Stimulated activated naive CD8-positive, alpha-beta T cell treated with anti-CD3 and anti-CD28 coated beads, Interleukin-15, amount 100 ng/mL, for 72 hours (primary cell): ENCODE data around the gene SEPTIN10.
"Not testable (repeated sequence)": the region's sequence is repeated elsewhere in the genome, so short reads cannot be mapped to it uniquely, and the experiment has no call there.

Experiments
- ATAC-seq: fragments of 150-1000 bp; cut with Tn5 transposase; 2 replicates; pipeline ENCODE4 v1.10.0; 2021; ENCODE audit warnings: mild to moderate bottlenecking, moderate library complexity
- DNase-seq, 2 donors: peaks; one replicate each; pipeline ENCODE4 v3.0.0; 2021 to 2022
- H3K27ac Mint-ChIP-seq, 2 donors: one replicate each; pipeline ENCODE4 v1.8.0; 2022; ENCODE audit warnings: mild to moderate bottlenecking in 2 of 2, mixed read lengths in 2 of 2, moderate library complexity in 2 of 2
- H3K27me3 Mint-ChIP-seq: one replicate; pipeline ENCODE4 v1.8.0; 2022; ENCODE audit warnings: mixed read lengths
- H3K4me1 Mint-ChIP-seq: one replicate; pipeline ENCODE4 v1.8.0; 2022; ENCODE audit warnings: mild to moderate bottlenecking, mixed read lengths
- H3K4me3 Mint-ChIP-seq, 2 donors: one replicate each; pipeline ENCODE4 v1.8.0; 2022; ENCODE audit warnings: mild to moderate bottlenecking in 2 of 2, mixed read lengths in 2 of 2, moderate library complexity in 1 of 2
- H3K9me3 Mint-ChIP-seq, 2 donors: one replicate each; pipeline ENCODE4 v1.8.0; 2022; ENCODE audit warnings: mixed read lengths in 2 of 2

The SEPTIN10 gene

GRCh38 chr2:109638795-109639194, 25.0 kb upstream of the SEPTIN10 start:
- no peak overlapping the region for H3K27ac Mint-ChIP-seq
- DNase-seq (no peak), ATAC-seq (no peak)
- peaks cover 6% of the 10 kb centered on the region for H3K4me1 Mint-ChIP-seq
- H3K4me3 Mint-ChIP-seq = no peak overlapping the region
- H3K27me3 Mint-ChIP-seq = no peaks in the 10 kb centered on the region
- no peaks in the 10 kb centered on the region for H3K9me3 Mint-ChIP-seq

GRCh38 chr2:109637749-109638570, 24.2 kb upstream of the SEPTIN10 start:
- Mint-ChIP-seq H3K27me3 (no peaks in the 10 kb centered on the region), H3K4me1 (peaks cover 6% of the 10 kb centered on the region), H3K27ac (peak overlapping the region; percentile 1 to 35), H3K9me3 (no peaks in the 10 kb centered on the region), H3K4me3 (no peak overlapping the region)
- ATAC-seq (no peak), DNase-seq (no peak)

GRCh38 chr2:109636317-109636716, 22.6 kb upstream of the SEPTIN10 start:
- no peaks in the 10 kb centered on the region for H3K27me3 Mint-ChIP-seq
- no peaks in the 10 kb centered on the region for H3K9me3 Mint-ChIP-seq

GRCh38 chr2:109635426-109636304, 21.9 kb upstream of the SEPTIN10 start:
- Mint-ChIP-seq H3K4me3 (no peak overlapping the region), H3K27me3 (no peaks in the 10 kb centered on the region), H3K4me1 (peaks cover 6% of the 10 kb centered on the region), H3K27ac (no peak overlapping the region), H3K9me3 (no peaks in the 10 kb centered on the region)
- ATAC-seq = no peak
- DNase-seq = no peak

More at GRCh38 chr2:109636317-109636716, 22.6 kb upstream of the SEPTIN10 start:
- H3K4me1 Mint-ChIP-seq = peaks cover 6% of the 10 kb centered on the region
- DNase-seq (no peak), ATAC-seq (no peak)
- no peak overlapping the region for H3K27ac Mint-ChIP-seq
- H3K4me3 Mint-ChIP-seq = no peak overlapping the region

- H3K27ac Mint-ChIP-seq = no peak overlapping the region
Measured at GRCh38 chr2:109633284-109633961, 19.7 kb upstream of the SEPTIN10 start.

DNA sequence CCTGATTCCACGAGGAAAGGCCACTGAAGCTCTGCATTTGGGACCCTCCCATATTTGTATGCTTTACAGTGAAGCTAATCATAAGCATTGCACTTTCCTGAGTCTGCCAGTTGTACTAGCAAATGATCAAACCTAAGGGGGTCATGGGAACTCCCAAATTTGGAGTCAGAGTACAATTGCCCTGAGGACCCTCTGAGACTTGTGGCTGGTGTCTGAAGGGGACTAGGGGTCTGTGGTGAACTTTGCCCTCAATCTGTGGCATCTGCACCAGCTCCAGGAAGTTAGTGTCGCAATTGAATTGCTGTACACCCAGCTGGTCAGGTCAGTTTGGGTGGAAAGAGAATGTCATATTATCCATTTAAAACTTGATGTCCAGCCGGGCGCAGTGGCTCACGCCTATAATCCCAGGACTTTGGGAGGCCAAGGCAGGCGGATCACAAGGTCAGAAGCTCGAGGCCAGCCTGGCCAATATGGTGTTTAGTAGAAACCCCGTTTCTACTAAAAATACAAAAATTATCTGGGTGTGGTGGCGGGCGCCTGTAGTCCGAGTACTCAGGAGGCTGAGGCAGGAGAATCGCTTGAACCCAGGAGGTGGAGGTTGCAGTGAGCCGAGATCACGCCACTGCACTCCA, 18.5 kb upstream of the SEPTIN10 start:
- no peak overlapping the region for H3K4me3 Mint-ChIP-seq
- H3K27ac Mint-ChIP-seq = no peak overlapping the region
- ATAC-seq = no peak
- H3K9me3 Mint-ChIP-seq = no peaks in the 10 kb centered on the region
- DNase-seq = no peak
- H3K4me1 Mint-ChIP-seq = no peaks in the 10 kb centered on the region
- no peaks in the 10 kb centered on the region for H3K27me3 Mint-ChIP-seq

More at GRCh38 chr2:109633284-109633961, 19.7 kb upstream of the SEPTIN10 start:
- no peaks in the 10 kb centered on the region for H3K9me3 Mint-ChIP-seq
- peaks cover 6% of the 10 kb centered on the region for H3K4me1 Mint-ChIP-seq
- H3K4me3 Mint-ChIP-seq = no peak overlapping the region
- DNase-seq (no peak), ATAC-seq (no peak)
- H3K27me3 Mint-ChIP-seq = no peaks in the 10 kb centered on the region

DNA sequence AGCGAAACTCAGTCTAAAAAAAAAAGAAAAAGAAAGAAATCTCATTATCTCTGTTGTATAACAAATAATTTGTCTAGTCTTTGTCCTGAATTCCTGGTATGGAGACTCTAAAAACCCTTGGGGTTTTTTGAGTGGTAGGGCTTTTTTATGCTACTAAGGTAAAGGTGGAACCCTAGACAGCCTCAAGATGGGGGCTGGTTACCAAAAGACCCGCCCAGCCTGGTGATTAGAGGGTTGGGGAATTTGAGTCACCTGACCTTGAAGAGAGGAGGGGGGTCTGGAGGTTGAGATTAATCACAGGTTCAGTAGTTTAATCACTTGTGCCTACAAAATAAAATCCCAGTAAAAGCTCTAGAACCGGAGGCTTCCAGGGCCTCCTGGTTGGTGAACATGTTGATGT, 18.0 kb upstream of the SEPTIN10 start:
- H3K27ac Mint-ChIP-seq = no peak overlapping the region
- DNase-seq = no peak
- no peak for ATAC-seq
- no peak overlapping the region for H3K4me3 Mint-ChIP-seq
- no peaks in the 10 kb centered on the region for H3K9me3 Mint-ChIP-seq
- no peaks in the 10 kb centered on the region for H3K27me3 Mint-ChIP-seq
- H3K4me1 Mint-ChIP-seq = no peaks in the 10 kb centered on the region

DNA sequence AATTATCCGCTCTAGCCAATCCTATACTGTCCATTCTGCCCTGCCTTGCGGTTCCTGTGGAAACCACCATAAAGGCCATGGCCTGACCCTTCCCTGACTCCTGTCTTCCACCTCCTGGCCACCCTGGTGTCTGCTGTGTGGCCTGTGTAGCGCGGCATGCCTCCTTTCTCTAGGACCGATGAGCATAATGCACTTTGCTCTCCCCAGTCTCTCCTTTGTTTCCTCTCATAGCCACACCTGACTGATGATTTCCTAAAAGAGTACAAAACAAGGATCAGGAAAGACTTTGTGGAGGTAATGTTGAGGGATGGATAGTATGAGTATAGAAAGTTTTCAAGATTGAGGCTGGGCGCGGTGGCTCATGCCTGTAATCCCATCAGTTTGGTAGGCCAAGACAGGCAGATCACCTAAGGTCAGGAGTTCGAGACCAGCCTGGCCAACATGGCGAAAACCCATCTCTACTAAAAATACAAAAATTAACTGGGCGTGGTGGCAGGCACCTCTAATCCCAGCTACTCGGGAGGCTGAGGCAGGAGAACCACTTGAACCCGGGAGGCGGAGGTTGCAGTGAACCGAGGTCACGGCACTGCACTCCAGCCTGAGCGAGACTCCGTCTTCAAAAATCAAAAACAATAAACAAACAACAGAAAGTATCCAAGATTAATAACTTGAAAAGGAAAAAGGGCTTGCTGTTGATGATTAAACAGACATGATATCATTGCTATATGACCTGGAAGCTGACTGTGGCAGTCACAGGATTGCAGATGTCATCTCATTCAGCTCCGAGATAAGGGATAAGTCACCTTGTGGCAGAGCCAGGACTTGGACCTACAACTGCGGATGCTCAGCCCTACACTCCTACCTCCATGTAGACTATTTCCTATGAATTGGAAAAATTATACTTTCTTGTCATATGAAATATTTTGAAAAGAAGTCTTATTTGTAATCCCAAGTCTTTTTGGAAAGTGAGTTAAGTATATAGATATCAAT, 17.0 kb upstream of the SEPTIN10 start:
- no peaks in the 10 kb centered on the region for H3K9me3 Mint-ChIP-seq
- DNase-seq (no peak), ATAC-seq (no peak)
- H3K27ac Mint-ChIP-seq = no peak overlapping the region
- H3K4me1 Mint-ChIP-seq = no peaks in the 10 kb centered on the region
- no peaks in the 10 kb centered on the region for H3K27me3 Mint-ChIP-seq
- no peak overlapping the region for H3K4me3 Mint-ChIP-seq

DNA sequence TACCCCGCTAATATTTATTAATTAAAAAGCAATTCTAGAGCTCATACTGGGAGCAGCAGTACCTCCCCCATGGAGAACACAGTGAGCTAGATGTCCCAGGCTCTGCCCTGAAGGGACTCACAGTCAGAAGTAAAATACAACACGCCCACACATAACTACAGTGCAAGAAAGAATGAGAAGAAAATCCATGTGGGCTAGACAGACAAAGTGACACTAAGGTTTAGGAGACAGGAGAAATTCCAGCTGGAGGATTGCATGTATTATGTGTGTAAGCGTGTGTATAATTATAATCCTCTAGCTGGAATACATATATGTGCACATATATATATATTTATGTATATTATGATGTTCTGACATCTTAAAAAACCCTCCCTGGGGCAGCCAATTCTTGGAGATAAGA, 16.1 kb upstream of the SEPTIN10 start:
- Mint-ChIP-seq H3K4me1 (no peaks in the 10 kb centered on the region), H3K9me3 (no peaks in the 10 kb centered on the region), H3K4me3 (no peak overlapping the region), H3K27ac (no peak overlapping the region), H3K27me3 (no peaks in the 10 kb centered on the region)
- no peak for ATAC-seq
- no peak for DNase-seq

DNA sequence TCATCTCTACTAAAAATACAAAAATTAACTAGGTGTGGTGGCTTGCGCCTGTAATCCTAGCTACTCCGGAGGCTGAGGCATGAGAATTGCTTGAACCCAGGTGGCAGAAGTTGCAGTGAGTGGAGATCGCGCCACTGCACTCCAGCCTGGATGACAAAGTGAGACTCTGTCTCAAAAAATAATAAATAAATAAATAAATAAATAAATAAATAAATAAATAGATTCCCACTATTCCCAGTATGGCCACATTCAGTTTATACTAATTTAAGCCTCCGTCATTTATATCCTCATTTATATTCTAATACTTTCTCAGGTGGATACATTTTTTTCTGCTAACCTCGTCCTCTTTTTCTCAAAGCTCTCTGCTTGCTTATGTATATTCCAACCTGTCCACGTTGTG, 14.6 kb upstream of the SEPTIN10 start:
- not testable (repeated sequence) for H3K9me3 Mint-ChIP-seq, ATAC-seq, DNase-seq, H3K4me3 Mint-ChIP-seq, H3K4me1 Mint-ChIP-seq, H3K27ac Mint-ChIP-seq
- peaks cover 13% of the 10 kb centered on the region for H3K27me3 Mint-ChIP-seq

DNA sequence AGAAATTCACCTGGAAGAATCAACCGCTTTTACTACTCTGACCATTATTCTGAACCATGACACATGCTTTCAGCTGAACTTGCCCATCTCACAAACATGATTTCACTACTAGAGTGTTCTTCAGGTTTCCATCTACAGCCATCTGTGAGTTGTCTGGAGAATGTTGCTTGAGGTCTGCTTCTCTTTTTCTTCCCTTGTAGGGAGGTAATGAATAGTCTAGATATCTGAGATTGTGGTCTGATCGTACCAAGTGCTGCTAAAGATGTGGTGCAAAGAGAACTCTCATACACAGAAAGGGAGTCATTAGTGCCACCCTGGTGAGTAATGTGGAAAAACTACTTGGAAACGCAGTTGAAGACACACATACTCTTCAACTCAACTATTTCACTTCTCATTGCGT, 10.6 kb upstream of the SEPTIN10 start:
- no peak overlapping the region for H3K27ac Mint-ChIP-seq
- H3K4me3 Mint-ChIP-seq = no peak overlapping the region
- no peak for DNase-seq
- no peaks in the 10 kb centered on the region for H3K4me1 Mint-ChIP-seq
- no peaks in the 10 kb centered on the region for H3K9me3 Mint-ChIP-seq
- ATAC-seq = no peak
- H3K27me3 Mint-ChIP-seq = peaks cover 37% of the 10 kb centered on the region

DNA sequence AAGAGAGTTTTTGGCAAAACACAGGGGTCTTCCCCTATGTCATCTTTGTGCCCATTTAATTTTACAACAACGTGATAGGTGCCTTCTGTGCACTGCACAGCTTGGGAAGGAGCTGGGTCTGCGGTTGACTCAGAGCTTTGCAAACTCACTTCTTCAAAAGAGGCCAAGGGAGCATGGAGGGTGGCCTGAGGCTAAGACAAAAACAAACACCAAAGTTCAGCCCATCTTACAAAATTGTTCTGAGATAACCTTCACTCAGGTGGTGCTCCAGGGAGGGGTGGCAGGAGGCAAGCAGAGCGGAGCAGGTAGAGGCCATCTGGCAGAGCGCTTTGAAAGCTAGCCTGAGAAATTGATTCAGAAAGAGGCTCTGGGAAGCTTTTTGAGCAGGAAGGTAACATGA, 10.2 kb upstream of the SEPTIN10 start:
- no peak for ATAC-seq
- Mint-ChIP-seq H3K4me1 (no peaks in the 10 kb centered on the region), H3K27ac (no peak overlapping the region), H3K4me3 (no peak overlapping the region), H3K9me3 (no peaks in the 10 kb centered on the region), H3K27me3 (peaks cover 40% of the 10 kb centered on the region)
- no peak for DNase-seq

DNA sequence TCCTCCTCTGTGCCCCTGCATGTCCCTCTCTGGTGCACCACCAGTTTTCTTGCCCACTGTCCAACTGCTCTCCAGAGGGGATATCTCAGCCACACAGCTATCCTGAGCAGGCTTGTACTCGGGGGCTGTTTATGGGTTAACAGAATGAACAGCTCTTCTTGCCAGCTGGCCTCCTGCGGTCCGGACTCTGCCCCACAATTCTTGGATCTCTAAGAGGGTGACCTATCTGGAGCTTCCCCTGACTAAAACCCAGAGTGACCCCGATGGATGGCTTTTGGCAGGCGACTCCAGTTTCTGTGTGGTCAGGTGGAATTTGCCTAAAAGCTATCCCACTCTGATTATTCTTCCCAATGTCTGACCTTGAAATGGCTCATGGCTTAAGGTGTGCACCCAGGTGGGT, 9.5 kb upstream of the SEPTIN10 start:
- Mint-ChIP-seq H3K9me3 (no peaks in the 10 kb centered on the region), H3K4me3 (no peak overlapping the region), H3K4me1 (no peaks in the 10 kb centered on the region), H3K27me3 (peaks cover 45% of the 10 kb centered on the region), H3K27ac (peak overlapping the region in 1 of 2 donors; percentile 5)
- ATAC-seq = no peak
- no peak for DNase-seq

- Mint-ChIP-seq H3K4me1 (peaks cover 7% of the 10 kb centered on the region), H3K27ac (no peak overlapping the region)
Measured at GRCh38 chr2:109619032-109619615, 5.4 kb upstream of the SEPTIN10 start.

More at GRCh38 chr2:109619032-109619615, 5.4 kb upstream of the SEPTIN10 start:
- H3K27me3 Mint-ChIP-seq = peaks cover 64% of the 10 kb centered on the region
- no peaks in the 10 kb centered on the region for H3K9me3 Mint-ChIP-seq
- ATAC-seq = no peak
- DNase-seq = no peak
- no peak overlapping the region for H3K4me3 Mint-ChIP-seq
